ENCODE data around the gene ZNF337.
"Not testable (repeated sequence)": the region's sequence is repeated elsewhere in the genome, so short reads cannot be mapped to it uniquely, and the experiment has no call there.

Gene ZNF337

DNA sequence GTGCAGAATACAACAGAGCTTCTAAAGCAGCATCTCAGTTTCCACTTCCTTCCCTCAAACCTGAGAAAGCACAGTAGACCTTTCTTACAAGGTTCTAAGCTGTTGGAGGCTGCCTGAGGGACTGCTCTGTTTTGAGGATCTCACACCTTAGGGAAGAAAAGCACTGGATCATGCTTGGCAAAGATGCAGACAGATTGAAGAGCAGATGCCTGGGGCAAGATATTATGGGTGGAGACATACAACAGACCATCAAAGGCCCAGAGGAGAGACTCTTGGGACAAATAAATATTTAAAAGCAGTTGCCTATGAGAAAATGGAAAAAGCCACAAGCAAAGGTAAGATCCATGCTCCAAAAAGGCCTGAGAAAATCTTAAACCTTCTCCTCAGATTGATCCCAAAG, 6.2 kb downstream of the ZNF337 start:
- FAIRE-seq: no peak

DNA sequence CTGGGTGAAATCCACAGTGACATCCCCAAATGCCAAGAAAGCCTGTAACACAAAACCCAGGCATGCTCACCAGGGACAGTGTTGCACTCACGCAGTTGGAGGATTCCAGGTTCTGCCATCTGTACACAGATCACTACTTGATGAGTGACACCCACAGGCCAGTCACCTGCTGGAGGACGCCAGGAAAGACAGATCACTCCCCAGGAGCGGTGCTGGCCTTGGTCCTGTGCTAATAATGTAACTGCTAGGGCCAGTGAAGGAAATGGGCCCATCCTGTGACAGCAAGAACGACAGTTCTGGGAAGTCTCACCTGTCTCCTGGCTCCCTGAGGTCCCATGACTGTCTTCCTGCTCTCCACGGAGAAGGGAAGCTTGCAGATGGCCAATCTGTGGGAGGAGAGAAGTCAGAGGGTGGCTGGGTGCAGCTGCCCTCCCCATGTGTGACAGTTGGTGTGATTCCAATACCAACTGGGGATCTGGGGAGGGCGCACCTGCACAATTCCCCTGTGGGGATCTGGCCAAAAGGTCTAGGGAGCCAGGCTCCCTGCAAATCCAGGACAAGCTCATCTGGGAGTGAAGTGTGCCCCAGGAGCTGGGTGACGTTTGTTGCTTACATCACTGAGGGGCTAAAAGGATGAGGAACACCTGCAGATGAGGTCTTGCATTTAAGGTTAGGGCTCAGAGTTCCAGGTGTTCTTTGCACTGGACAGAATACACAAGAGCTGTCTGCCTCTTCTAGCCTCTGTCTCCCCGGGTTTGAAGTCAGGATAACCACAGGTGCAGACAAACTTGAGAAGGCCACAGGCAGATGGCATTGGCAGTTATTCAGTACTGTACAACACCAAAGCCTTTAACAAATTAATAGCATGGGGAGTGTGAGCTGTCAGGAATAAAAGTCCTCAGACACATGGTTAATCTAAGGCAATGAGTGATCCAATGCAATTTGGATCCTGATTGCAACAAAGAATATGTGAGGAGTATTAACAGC, 10.3 kb downstream of the ZNF337 start:
- FAIRE-seq: no peak

GRCh38 chr20:25685276-25686080, 11.2 kb downstream of the ZNF337 start:
- no peak for FAIRE-seq

- FAIRE-seq: not testable (repeated sequence)
These were observed 12.8 kb downstream of the ZNF337 start for GRCh38 chr20:25683826-25684225.

DNA sequence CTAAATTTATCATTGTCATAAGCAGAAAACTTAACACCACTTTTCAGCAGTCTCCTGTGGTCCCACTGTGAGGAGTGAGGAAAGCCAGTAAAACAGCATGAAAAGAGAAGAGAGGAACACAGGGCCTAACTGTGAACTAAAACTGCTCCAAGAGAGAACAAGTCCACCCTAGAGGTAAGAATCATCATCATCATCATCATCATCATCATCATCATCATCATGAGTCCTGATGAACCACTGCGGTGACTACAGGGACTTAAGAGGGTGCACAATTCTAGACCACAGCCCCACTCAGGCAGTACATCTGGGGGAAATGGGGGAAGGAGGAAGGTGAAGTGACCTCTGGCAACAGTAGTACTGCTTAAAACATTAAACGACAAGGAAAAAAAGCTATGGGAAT, 13.6 kb downstream of the ZNF337 start:
- no peak for FAIRE-seq

DNA sequence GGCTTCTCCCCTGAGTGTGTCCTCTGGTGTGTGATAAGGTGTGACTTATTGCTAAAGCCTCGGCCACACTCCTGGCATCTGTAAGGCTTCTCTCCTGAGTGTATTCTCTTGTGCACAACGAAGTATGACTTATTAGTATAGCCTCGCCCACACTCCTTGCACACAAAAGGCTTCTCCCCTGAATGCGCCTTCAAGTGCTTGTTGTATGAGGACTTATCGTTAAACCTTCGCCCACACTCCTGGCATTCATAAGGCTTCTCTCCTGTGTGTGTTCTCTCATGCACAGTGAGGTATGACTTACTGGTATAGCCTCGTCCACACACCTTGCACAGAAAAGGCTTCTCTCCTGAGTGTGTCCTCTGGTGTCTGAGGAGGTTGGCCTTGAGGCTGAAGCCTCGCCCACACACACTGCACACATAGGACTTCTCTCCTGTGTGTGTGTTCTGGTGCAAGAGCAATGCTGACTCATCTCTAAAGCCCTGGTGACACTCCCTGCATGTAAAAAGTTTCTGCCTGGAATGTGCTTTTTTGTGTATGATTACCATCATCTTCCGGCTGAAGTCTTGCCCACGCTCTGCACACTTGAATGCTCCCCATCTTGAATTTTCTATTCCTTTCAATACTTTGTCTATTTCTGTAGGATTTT, 20.4 kb downstream of the ZNF337 start:
- FAIRE-seq: no peak

DNA sequence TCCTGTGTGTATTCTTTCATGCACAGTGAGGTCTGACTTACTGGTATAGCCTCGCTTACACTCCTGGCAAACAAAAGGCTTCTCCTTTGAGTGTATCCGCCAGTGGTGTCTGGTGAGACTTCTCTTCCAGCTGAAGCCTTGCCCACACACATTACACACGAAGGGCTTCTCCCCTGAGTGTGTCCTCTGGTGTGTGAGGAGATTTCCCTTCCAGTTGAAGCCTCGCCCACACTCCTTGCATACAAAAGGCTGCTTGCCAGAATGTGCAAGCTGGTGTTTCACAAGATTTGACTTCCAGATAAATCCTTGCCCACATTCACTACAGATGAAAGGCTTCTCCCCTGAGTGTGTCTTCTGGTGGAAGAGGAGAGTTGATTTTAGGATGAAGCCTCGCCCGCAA, 21.5 kb downstream of the ZNF337 start:
- FAIRE-seq: no peak

GRCh38 chr20:25672659-25673235, 23.9 kb downstream of the ZNF337 start:
- no peak for FAIRE-seq

GRCh38 chr20:25669826-25670422, 26.7 kb downstream of the ZNF337 start:
- FAIRE-seq: no peak

DNA sequence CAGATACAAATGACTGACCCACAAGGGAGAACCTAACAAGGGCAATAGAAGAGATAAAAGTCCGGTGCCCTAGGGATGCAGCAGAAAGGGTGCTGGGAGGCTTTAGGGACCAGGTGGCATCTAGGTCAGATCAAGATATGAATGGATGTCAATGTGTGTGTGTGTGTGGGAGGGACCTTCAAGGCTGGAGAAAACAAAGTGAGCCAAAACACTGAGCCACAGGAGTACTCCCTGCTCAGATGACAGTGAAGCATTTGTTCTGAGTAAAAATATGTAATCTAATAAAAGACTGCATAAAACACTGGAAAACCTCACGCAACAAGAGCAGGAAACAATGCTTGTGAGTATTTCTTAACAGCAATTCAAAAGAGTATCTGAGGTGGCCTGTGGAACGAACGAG, 28.2 kb downstream of the ZNF337 start:
- no peak for FAIRE-seq

- no peak for FAIRE-seq
These were observed 36.7 kb downstream of the ZNF337 start for GRCh38 chr20:25659999-25660398.

DNA sequence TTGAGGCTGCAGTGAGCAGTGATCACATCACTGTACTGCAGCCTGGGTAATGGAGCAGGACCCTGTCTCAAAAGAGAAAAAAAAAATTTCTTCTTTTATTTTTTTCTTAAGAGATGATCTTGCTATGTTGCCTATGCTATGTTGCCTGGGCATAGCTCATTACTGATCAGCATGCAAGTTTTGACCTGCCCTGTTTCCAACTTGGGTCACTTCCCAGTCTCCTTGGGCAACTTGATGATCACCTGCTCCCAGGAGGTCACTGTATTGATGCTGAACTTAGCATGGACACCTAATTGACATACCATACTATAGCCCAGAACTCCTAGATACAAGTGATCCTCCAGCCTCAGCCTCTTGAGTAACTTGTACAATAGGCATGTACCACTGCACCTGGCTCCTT, 42.2 kb downstream of the ZNF337 start:
- FAIRE-seq: no peak

DNA sequence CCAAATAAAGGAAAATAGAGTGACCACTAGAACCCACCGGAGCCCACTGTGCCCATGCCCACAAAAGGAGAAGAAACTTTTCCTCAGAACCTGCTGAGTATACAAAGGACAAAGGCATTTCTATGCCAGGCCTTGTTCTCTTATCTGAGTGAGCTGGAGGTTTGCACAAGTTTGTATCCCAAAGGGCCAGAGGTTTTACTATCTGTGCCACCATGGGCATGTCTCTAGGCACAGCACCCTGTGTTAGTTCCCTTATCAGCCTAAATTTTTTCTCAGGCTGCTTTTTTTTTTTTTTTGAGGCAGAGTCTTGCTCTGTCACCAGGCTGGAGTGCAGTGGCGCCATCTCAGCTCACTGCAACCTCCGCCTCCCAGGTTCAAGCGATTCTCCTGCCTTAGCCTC, 43.8 kb downstream of the ZNF337 start:
- not testable (repeated sequence) for FAIRE-seq

DNA sequence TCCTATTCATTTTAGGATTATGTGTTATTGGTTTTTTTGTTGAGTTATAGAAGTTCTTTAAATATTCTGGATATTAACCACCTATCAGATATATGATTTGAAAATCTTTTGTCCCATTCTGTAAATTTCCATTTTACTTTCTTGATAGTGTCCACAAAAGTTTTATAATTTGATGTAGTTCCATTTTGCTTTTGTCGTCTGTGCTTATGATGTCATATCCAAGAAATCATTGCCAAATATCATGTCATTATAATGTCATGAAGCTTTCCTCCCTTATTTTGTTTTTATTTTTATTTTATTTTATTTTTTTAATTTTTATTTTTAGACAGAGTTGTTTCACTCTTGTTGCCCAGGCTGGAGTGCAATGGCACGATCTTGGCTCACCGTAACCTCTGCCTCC, 51.8 kb downstream of the ZNF337 start:
- no peak for FAIRE-seq

GRCh38 chr20:25643716-25644115, 52.9 kb downstream of the ZNF337 start:
- no peak for FAIRE-seq

- no peak for FAIRE-seq
These were observed 59.4 kb downstream of the ZNF337 start for GRCh38 chr20:25637247-25637646.

DNA sequence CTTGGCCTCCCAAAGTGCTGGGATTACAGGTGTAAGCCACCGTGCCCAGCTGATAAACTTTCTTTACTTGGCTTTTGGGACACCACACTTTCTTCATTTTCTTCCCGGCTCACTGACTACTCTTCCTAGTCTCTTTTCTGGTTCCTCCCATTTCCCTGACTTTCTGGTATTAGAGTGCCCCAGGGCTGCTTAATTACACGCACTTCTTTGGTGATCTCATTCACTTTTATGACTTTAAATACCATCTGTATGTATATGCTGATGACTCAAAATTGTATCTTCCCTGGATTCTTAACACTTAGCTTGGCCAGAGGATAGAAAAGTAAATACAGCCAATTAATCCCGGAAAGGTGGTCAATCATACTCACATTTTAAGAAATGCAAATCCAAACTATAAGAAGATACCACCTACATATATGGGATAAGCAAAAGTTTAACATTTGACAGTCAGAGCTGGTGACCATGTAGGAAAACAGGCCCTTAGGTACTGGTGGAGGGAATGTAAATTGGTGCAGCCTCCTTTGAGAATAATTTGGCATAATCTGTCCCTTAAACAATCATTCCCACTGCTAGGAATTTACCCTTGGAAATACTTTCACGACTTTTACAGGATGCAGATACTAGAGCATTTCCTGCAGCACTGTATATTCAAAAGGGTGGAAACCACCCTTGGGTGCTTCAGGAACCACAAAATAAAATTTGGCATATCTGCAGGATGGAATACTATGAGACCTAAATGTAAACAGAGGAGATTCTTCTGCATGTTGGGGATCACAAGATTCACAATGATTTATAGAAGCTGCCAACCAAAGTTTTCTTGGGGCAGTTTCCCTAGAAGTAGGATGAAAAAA, 63.5 kb downstream of the ZNF337 start:
- FAIRE-seq: no peak

DNA sequence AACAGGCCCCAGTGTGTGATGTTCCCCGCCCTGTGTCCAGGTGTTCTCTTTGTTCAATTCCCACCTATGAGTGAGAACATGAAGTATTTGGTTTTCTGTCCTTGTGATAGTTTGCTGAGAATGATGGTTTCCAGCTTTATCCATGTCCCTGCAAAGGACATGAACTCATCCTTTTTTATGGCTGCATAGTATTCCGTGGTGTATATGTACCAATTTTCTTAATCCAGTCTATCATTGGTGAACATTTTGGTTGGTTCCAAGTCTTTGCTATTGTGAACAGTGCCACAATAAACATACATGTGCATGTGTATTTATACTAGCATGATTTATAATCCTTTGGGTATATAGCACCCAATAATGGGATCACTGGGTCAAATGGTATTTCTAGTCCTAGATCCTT, 66.0 kb downstream of the ZNF337 start:
- FAIRE-seq: not testable (repeated sequence)

DNA sequence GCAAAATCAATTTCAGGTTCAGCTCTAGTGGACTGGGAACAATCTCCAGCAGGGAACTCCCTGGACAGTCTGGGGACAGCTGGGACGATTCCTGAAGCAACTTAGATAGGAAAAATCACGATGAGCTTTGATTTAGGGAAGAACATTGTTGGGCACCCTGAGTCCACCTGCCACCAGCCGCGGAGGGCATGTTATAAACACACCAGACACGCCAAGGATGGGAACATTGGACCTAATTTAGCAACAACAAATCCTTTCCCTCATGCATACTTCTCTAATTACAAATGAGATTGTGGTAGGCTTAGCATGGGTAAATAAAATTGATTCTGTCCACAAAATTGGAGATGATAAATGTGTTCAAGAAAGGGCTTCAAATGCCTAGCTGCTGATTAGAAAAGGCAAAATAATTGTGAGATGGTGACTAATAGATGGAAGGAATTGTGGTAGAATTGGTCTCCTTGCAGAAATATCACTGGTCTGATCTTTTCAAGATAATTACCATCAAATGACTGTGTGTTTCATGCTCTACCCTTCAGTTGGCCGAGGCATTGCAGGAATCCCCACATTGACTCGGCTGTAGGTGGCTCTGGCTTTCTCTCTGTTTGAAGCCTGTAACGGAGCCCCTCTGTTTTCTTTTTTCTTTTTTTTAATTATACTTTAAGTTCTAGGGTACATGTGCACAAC, 66.7 kb downstream of the ZNF337 start:
- FAIRE-seq: no peak

- FAIRE-seq: no peak
These were observed 69.9 kb downstream of the ZNF337 start for GRCh38 chr20:25626779-25627178.

GRCh38 chr20:25624500-25624939, 72.1 kb downstream of the ZNF337 start:
- FAIRE-seq: no peak

All from A204.1 (cell line).